ENCODE results near the gene LRRC37B.

- TF ChIP-seq CTCF (conservative IDR thresholded peaks at IDR 0.05; ENCODE audit: low read length) (no peak), EZH2phosphoT487 (IDR thresholded peaks at IDR 0.05; ENCODE audit: borderline replicate concordance, low read depth, low read length) (no peak)
These were observed 2.9 kb downstream of the LRRC37B start for GRCh38 chr17:32010114-32010513.

Measured in OCI-LY7 (cell line).